Stimulated activated CD4-positive, alpha-beta T cell treated with anti-CD3 and anti-CD28 coated beads, Interleukin-12 subunit alpha, Interleukin-12 subunit beta, amount 100 ng/mL, for 48 hours (primary cell): Measurements from ENCODE around the gene PFDN6.
"Not testable (repeated sequence)": the region's sequence is repeated elsewhere in the genome, so short reads cannot be mapped to it uniquely, and the experiment has no call there.

ENCODE experiments used
- DNase-seq, 3 donors: peaks; one replicate each; pipeline ENCODE4 v3.0.0-alpha.2; 2020; ENCODE audit warnings: low read depth in 2 of 3, low spot score in 1 of 3

The PFDN6 gene

DNA sequence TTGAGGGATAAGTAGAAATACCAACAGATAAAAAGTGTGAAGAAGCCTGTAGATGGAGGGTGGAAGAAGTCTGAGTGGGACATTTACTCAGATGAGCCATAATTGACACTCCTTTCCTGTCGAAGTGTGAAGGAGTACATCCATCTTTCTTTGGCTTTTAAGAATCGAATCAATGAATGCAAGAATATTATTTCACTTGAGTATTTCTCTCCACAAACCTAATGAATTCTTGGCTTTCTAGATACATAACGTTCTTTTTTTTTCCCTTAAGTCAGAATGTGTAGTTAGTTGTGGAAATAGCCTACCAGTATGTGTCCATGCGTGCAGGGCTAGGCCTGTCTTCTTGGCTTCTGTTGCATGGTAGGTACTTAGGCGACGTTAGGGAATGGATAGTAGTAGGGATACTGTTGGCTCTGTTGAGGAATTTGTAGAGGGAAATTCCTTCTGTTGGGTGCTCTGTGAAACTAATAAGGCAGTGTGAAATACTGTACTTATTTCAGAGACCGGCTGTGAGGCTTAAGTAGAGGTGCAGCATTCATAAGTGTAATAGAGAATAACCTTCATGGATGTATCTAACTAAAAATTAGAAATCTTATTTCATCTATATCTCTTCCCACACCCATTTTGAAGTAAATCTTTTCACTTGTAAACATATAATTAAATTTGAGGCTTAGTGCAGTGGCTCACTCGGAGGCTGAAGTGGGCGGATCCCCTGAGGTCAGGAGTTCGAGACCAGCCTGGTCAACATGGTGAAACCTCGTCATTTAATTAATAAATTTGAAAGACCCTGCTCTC is 16.1 kb upstream of the PFDN6 start:
- no peak for DNase-seq

- no peak for DNase-seq
Observed at GRCh38 chr6:33273924-33274902, 15.2 kb upstream of the PFDN6 start.

DNA sequence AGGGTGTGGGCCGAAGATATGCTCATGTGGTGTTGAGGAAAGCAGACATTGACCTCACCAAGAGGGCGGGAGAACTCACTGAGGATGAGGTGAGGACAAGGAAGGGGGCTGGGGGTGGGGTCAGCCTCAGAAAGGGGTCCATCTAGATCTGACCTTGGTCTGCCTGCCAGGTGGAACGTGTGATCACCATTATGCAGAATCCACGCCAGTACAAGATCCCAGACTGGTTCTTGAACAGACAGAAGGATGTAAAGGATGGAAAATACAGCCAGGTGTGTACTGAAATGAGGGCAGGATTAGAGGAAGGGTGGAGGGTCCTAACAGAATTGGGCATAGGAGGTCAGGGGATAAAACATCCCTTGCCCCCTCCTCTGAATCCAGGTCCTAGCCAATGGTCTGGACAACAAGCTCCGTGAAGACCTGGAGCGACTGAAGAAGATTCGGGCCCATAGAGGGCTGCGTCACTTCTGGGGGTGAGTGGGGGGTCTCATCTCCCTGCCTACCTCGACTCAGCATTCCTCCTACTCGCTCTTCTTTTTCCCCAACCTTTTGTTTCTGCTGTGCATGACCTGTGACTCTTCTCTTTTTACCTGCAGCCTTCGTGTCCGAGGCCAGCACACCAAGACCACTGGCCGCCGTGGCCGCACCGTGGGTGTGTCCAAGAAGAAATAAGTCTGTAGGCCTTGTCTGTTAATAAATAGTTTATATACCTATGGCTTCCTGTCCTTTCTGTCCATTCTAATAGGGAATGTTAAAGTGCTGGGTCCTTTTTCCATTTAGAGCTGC is 13.4 kb upstream of the PFDN6 start:
- not testable (repeated sequence) for DNase-seq

DNA sequence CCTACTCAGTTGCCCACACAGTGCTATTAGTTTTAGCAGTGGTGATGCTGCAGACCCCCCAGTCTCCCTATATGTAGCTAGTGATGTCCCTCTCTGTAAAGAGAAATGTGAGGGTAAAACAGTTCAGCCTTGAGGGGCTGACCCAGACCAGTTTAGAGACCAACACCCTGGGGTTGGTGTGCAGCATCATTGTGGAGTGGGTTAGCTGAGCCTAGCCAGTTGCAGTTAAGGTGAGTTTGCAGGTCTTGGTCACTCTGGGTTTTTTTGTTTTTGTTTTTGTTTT is 12.9 kb upstream of the PFDN6 start:
- no peak for DNase-seq

- DNase-seq = peak; percentile 69 to 78 (median 69)
Observed at GRCh38 chr6:33276864-33277662, 12.3 kb upstream of the PFDN6 start, which contains the start of gene B3GALT4. B3GALT4 (plus strand) TSS chr6:33277123; CDS start chr6:33277420, 297 bp downstream.

DNA sequence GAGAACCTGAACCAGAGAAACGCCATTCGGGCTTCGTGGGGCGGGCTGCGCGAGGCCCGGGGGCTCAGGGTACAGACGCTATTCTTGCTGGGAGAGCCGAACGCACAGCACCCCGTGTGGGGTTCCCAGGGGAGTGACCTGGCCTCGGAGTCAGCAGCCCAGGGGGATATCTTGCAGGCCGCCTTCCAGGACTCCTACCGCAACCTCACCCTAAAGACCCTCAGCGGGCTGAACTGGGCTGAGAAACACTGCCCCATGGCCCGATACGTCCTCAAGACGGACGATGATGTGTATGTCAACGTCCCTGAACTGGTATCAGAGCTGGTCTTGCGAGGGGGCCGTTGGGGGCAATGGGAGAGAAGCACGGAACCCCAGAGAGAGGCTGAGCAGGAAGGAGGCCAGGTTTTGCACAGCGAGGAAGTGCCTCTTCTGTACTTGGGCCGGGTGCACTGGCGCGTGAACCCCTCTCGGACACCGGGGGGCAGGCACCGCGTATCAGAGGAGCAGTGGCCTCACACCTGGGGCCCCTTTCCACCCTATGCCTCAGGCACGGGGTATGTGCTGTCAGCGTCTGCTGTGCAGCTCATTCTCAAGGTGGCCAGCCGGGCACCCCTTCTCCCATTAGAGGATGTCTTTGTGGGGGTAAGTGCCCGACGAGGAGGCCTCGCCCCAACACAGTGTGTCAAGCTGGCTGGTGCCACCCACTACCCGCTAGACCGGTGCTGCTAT is 11.6 kb upstream of the PFDN6 start:
- DNase-seq = no peak

DNA sequence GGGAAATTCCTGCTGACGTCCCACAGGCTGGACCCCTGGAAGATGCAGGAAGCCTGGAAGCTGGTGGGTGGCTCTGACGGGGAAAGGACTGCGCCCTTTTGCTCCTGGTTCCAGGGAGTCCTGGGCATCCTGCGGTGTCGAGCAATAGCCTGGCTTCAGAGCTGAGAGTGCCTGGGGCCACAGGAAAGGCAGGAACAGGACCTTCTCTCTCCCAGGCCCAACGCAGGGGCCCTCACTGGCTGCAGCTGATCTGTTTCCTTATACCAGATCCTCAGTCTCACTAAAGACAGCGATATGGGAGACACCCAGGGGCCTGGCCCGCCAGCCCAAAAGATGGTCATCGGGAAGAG is 11.0 kb upstream of the PFDN6 start:
- DNase-seq = no peak

GRCh38 chr6:33278810-33279209 is 10.6 kb upstream of the PFDN6 start:
- DNase-seq = no peak

GRCh38 chr6:33279257-33279695 is 10.1 kb upstream of the PFDN6 start:
- no peak for DNase-seq

GRCh38 chr6:33279971-33280511 is 9.4 kb upstream of the PFDN6 start:
- no peak for DNase-seq

DNA sequence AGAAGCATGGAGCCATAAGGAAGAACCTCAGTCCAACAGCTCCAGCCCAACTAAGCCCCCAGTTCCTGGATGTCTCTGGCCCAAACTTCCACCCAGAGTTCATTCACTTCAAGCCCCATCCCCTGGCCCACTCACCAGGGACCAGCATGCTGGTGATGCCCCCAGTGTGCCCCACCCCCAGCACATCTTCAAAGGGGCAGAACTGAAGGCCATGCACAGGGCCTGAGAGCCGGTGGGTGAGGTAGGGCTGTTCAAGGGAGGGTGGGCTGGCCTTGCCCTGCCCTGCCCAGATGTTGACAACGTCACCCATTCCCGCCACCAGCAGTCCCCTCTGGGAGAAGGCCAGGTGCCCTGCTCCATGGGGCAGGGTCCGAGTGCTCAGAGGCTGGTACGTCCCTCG is 8.9 kb upstream of the PFDN6 start:
- DNase-seq = no peak

GRCh38 chr6:33285214-33285613 is 4.2 kb upstream of the PFDN6 start:
- not testable (repeated sequence) for DNase-seq

- no peak for DNase-seq
Observed at GRCh38 chr6:33286946-33287914, 2.2 kb upstream of the PFDN6 start.

- no peak for DNase-seq
Observed at GRCh38 chr6:33288141-33288920, 1.1 kb upstream of the PFDN6 start.

- DNase-seq = no peak
Observed at GRCh38 chr6:33289784-33290315, 449 bp downstream of the PFDN6 start.

DNA sequence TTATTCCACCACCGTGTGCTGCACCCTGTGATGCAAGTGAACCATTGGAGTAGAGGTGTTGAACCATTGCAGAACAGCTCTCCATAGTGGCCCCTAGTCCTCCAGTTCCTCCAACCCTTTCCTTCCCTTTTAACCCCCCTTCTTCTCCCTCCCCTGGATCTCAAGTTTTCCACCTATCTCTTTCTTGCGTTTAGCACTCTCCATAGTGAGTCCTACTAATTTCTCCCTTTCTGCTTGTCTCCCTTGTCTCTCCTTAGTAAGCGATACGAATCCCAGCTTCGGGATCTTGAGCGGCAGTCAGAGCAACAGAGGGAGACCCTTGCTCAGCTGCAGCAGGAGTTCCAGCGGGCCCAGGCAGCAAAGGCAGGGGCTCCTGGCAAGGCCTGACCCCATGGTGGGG is 1.1 kb downstream of the PFDN6 start:
- DNase-seq = no peak

DNA sequence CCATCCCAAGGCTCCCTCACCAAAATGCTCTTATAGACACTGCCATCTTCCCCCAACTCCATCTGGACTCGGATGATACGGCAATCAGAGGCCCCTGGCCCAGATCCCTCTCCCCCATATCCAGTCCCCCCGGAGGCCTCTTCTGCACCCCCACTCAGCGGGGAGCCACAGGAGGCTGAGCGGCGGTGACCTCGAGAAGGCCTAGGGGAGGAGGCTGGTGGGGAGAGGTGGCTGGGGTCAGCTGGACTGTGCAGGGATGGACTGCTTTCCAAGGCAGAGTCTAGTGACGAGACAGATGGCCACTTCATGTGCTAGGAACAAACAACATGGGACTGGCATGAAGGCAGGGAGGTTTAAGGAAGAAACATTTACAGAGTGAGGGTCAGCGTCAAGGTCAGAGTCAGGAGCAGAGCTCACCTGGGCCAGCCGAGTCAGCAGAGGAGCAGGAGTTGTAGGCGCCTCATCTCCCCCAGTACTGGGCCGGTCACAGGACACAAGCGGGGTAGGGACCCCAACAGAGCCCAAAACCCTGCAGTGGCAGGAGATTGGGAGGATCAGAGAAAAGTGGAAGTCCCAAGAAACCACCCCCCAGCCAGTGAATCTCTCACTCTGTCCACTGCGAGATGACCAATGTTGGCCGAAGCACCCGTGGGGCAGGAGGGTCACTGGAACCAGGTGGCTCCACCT is 3.7 kb downstream of the PFDN6 start:
- DNase-seq = no peak
